Astrocyte (in vitro differentiated cells and primary cell): ENCODE results near the gene BSCL2.

Experiments used
- CTCF ChIP-seq: IDR thresholded peaks from 2 replicates; pipeline ENCODE4 v1.5.1; 2011; ENCODE audit warnings: low read depth, mild to moderate bottlenecking, inconsistent platforms, low read length, moderate library complexity; ENCODE audit not compliant: insufficient read depth
- EZH2 ChIP-seq: IDR thresholded peaks from 2 replicates; pipeline ENCODE4 v1.6.1; 2012; ENCODE audit warnings: mild to moderate bottlenecking, low read length, inconsistent platforms; ENCODE audit not compliant: insufficient read depth

GRCh38 chr11:62646825-62647608 lies 60.2 kb downstream of the BSCL2 start:
- no peak for TF ChIP-seq CTCF
- no peak for TF ChIP-seq EZH2
